H1 (cell line): Measurements from ENCODE around the gene OSBPL3. TPM values are rescaled to one million over a fixed set of nuclear protein-coding genes. Genes with fewer than 3 reads are reported as not detected.

Source experiments
- CEBPB ChIP-seq: IDR thresholded peaks from 2 replicates; pipeline ENCODE4 v1.6.1; 2012; ENCODE audit warnings: low read depth, low read length
- EZH2 ChIP-seq: fragments of 200-600 bp; sonication (generic); IDR thresholded peaks from 2 replicates; pipeline ENCODE4 v1.7.1; 2012; ENCODE audit warnings: low read depth, mild to moderate bottlenecking, moderate library complexity, low read length, inconsistent platforms; ENCODE audit not compliant: severe bottlenecking
- GABPA ChIP-seq: IDR thresholded peaks from 2 replicates; pipeline ENCODE4 v1.6.1; 2011; ENCODE audit warnings: mild to moderate bottlenecking, low read length, moderate library complexity, borderline replicate concordance; ENCODE audit not compliant: insufficient read depth
- SIN3A ChIP-seq, 2 experiments: IDR thresholded peaks in 1 of 2; conservative IDR thresholded peaks in 1 of 2; 2 replicates each; pipeline ENCODE4 v1.6.1; 2011 to 2012; ENCODE audit warnings: low read length in 2 of 2, improper control_type of control experiment in 1 of 2, low read depth in 1 of 2, mild to moderate bottlenecking in 1 of 2
- TCF12 ChIP-seq: IDR thresholded peaks from 2 replicates; pipeline ENCODE4 v1.6.1; 2011; ENCODE audit warnings: low read depth, mild to moderate bottlenecking, low read length
- polyA plus RNA-seq, 7 experiments: library from polyadenylated mRNA; depleted of rRNA in 3 of 7; stranded (reverse) in 5 of 7; unstranded in 2 of 7; fragments of >200 nt in 5 of 7; fragments of 200-250 nt in 2 of 7; gene quantifications; 1 replicate in 5 of 7; 2 replicates in 1 of 7; 4 replicates in 1 of 7; pipeline versions ENCODE4 v1.2.1 to v1.2.3, GENCODE V29; 2011 to 2013; ENCODE audit warnings: missing spikeins in 2 of 7, mixed read lengths in 2 of 7
- total RNA-seq: library from RNA; stranded (reverse); fragmentation: NEBNext Ultra II Directional; extraction: Animal tissue kit (Norgen Biotek cat#: 25700); gene quantifications from 2 replicates; pipeline ENCODE4 v1.2.1, GENCODE V29; 2021
- TF ChIP-seq, protein P1 (sequence below): IDR thresholded peaks from 2 replicates; pipeline ENCODE4 v1.6.1; 2011; ENCODE audit warnings: low read depth, mild to moderate bottlenecking, low read length; ENCODE audit not compliant: insufficient read depth
- TF ChIP-seq, protein P2 (sequence below): fragments of 300-600 bp; sonication (generic); IDR thresholded peaks from 2 replicates; pipeline ENCODE4 v1.7.1; 2012; ENCODE audit warnings: low read length, moderate library complexity, mild to moderate bottlenecking, inconsistent platforms; ENCODE audit not compliant: insufficient replicate concordance

OSBPL3 gene
- total and polyA plus RNA-seq, 2 of the 8 experiments (the other 6 are each of a cell fraction or from before 2014, with no cell fraction given): 2.8 to 13.9 TPM

DNA sequence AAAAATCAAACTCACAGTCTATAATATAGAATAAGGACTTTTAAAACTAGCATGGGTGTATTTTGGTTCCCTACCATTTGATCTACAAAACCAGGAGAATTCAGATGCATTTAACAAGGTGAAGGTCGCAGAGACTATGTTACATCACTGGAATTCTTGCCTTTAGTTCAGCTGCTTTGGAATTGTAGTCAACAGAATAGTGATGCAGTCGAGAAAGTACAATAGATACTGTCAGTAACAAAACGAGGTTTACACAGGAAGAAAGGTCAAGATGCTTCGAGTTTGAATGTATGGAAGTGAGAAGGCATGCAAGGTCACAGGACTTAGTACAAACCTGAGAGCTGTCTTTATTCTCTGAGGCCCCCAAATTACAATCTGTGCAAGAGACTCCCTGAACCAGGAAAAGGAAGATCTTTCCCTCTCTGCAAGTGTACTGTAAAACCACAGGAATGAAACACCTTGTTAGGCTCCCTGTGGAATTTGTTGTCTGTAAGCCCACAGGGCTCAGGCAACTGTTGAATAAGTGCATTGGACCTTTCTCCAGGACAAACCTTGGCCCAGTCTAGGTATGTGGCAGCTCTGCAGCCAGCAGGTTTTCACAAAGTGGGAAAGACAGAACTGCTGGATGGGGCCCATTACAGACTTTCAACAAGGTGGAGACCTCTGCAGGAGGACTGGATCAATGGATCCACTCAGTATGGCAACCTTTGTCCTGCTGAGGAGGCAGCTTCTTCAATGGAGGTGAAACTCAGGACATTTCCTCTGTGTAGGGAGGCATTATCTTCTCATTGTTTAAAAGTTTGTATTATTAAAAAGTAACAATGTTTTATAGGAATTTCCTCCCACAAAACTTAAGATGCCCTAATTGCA lies 121.6 kb downstream of the OSBPL3 start (continued):
- TF ChIP-seq SIN3A (conservative IDR thresholded peaks at IDR 0.05 in 1 of 2, IDR thresholded peaks at IDR 0.05 in 1 of 2; ENCODE audit: low read depth in 1 of 2, low read length in 2 of 2): no peak
- no peak for TF ChIP-seq TCF12
- no peak for TF ChIP-seq GABPA
- TF ChIP-seq, protein P1, sequence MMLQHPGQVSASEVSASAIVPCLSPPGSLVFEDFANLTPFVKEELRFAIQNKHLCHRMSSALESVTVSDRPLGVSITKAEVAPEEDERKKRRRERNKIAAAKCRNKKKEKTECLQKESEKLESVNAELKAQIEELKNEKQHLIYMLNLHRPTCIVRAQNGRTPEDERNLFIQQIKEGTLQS: no peak
- TF ChIP-seq, protein P2, sequence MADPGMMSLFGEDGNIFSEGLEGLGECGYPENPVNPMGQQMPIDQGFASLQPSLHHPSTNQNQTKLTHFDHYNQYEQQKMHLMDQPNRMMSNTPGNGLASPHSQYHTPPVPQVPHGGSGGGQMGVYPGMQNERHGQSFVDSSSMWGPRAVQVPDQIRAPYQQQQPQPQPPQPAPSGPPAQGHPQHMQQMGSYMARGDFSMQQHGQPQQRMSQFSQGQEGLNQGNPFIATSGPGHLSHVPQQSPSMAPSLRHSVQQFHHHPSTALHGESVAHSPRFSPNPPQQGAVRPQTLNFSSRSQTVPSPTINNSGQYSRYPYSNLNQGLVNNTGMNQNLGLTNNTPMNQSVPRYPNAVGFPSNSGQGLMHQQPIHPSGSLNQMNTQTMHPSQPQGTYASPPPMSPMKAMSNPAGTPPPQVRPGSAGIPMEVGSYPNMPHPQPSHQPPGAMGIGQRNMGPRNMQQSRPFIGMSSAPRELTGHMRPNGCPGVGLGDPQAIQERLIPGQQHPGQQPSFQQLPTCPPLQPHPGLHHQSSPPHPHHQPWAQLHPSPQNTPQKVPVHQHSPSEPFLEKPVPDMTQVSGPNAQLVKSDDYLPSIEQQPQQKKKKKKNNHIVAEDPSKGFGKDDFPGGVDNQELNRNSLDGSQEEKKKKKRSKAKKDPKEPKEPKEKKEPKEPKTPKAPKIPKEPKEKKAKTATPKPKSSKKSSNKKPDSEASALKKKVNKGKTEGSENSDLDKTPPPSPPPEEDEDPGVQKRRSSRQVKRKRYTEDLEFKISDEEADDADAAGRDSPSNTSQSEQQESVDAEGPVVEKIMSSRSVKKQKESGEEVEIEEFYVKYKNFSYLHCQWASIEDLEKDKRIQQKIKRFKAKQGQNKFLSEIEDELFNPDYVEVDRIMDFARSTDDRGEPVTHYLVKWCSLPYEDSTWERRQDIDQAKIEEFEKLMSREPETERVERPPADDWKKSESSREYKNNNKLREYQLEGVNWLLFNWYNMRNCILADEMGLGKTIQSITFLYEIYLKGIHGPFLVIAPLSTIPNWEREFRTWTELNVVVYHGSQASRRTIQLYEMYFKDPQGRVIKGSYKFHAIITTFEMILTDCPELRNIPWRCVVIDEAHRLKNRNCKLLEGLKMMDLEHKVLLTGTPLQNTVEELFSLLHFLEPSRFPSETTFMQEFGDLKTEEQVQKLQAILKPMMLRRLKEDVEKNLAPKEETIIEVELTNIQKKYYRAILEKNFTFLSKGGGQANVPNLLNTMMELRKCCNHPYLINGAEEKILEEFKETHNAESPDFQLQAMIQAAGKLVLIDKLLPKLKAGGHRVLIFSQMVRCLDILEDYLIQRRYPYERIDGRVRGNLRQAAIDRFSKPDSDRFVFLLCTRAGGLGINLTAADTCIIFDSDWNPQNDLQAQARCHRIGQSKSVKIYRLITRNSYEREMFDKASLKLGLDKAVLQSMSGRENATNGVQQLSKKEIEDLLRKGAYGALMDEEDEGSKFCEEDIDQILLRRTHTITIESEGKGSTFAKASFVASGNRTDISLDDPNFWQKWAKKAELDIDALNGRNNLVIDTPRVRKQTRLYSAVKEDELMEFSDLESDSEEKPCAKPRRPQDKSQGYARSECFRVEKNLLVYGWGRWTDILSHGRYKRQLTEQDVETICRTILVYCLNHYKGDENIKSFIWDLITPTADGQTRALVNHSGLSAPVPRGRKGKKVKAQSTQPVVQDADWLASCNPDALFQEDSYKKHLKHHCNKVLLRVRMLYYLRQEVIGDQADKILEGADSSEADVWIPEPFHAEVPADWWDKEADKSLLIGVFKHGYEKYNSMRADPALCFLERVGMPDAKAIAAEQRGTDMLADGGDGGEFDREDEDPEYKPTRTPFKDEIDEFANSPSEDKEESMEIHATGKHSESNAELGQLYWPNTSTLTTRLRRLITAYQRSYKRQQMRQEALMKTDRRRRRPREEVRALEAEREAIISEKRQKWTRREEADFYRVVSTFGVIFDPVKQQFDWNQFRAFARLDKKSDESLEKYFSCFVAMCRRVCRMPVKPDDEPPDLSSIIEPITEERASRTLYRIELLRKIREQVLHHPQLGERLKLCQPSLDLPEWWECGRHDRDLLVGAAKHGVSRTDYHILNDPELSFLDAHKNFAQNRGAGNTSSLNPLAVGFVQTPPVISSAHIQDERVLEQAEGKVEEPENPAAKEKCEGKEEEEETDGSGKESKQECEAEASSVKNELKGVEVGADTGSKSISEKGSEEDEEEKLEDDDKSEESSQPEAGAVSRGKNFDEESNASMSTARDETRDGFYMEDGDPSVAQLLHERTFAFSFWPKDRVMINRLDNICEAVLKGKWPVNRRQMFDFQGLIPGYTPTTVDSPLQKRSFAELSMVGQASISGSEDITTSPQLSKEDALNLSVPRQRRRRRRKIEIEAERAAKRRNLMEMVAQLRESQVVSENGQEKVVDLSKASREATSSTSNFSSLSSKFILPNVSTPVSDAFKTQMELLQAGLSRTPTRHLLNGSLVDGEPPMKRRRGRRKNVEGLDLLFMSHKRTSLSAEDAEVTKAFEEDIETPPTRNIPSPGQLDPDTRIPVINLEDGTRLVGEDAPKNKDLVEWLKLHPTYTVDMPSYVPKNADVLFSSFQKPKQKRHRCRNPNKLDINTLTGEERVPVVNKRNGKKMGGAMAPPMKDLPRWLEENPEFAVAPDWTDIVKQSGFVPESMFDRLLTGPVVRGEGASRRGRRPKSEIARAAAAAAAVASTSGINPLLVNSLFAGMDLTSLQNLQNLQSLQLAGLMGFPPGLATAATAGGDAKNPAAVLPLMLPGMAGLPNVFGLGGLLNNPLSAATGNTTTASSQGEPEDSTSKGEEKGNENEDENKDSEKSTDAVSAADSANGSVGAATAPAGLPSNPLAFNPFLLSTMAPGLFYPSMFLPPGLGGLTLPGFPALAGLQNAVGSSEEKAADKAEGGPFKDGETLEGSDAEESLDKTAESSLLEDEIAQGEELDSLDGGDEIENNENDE: no peak
- no peak for TF ChIP-seq CEBPB
- TF ChIP-seq EZH2: no peak
